Sigmoid colon (tissue), 4 donors: ENCODE data around the gene ADAMTSL1.

Experiments
- EP300 ChIP-seq, 4 donors: sonication (generic); formaldehyde crosslinking; IDR thresholded peaks; one replicate each; pipeline ENCODE4 v1.6.1; 2017; ENCODE audit warnings: antibody characterized with exemption in 4 of 4
- POLR2A ChIP-seq, 2 donors: fragments of 450-650 bp; IDR thresholded peaks; one replicate each; pipeline ENCODE4 v1.6.1; 2016; ENCODE audit warnings: antibody characterized with exemption in 2 of 2, mild to moderate bottlenecking in 2 of 2, moderate library complexity in 2 of 2
- POLR2AphosphoS5 ChIP-seq, 4 donors: sonication (generic); formaldehyde crosslinking; IDR thresholded peaks; one replicate each; pipeline ENCODE4 v1.6.1; 2017; ENCODE audit warnings: antibody characterized with exemption in 4 of 4
- TF ChIP-seq, protein P1 (sequence below), 4 experiments: fragments of 450-650 bp in 3 of 4; fragments of 200-600 bp in 1 of 4; IDR thresholded peaks; one replicate each; pipeline ENCODE4 v1.5.1; 2016 to 2019; ENCODE audit warnings: antibody characterized with exemption in 4 of 4, mild to moderate bottlenecking in 3 of 4, moderate library complexity in 2 of 4

DNA sequence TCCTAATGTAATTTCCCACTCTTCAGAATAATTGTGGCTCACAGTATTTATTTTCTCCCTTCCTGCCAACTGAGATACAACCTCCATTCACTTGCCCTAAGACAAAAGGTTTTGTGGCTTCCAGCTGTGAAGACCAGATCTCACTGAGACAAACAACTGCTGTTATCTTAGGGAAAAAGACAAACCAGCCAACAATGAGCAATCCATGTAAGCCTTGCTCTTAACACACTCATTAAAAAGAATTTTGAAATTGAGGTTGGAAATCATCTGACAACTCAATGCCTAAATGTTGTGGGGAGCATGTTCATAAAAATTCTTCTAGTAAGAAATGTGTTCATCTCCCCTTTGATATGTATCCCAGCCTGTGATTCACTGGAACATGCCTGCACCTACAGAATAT lies 132.9 kb downstream of the ADAMTSL1 start:
- TF ChIP-seq, protein P1, sequence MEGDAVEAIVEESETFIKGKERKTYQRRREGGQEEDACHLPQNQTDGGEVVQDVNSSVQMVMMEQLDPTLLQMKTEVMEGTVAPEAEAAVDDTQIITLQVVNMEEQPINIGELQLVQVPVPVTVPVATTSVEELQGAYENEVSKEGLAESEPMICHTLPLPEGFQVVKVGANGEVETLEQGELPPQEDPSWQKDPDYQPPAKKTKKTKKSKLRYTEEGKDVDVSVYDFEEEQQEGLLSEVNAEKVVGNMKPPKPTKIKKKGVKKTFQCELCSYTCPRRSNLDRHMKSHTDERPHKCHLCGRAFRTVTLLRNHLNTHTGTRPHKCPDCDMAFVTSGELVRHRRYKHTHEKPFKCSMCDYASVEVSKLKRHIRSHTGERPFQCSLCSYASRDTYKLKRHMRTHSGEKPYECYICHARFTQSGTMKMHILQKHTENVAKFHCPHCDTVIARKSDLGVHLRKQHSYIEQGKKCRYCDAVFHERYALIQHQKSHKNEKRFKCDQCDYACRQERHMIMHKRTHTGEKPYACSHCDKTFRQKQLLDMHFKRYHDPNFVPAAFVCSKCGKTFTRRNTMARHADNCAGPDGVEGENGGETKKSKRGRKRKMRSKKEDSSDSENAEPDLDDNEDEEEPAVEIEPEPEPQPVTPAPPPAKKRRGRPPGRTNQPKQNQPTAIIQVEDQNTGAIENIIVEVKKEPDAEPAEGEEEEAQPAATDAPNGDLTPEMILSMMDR (IDR thresholded peaks at IDR 0.05): no peak
- TF ChIP-seq POLR2A (IDR thresholded peaks at IDR 0.05) (no peak), EP300 (IDR thresholded peaks at IDR 0.05) (no peak), POLR2AphosphoS5 (IDR thresholded peaks at IDR 0.05) (no peak)
